K562 (cell line): ENCODE measurements around the gene CDCP1. TPM values are rescaled to one million over a fixed set of nuclear protein-coding genes. Genes with fewer than 3 reads are reported as not detected.

Experiments
- C11orf30 ChIP-seq: fragments of 450-650 bp; IDR thresholded peaks from 2 replicates; pipeline ENCODE4 v1.6.1; 2016; ENCODE audit warnings: low read depth, mild to moderate bottlenecking
- CBFA2T2 ChIP-seq: fragments of 450-650 bp; conservative IDR thresholded peaks from 2 replicates; pipeline ENCODE4 v1.6.1; 2017; ENCODE audit warnings: mild to moderate bottlenecking
- EGR1 ChIP-seq: fragments of 450-650 bp; conservative IDR thresholded peaks from 2 replicates; pipeline ENCODE4 v1.6.1; 2017; ENCODE audit warnings: mild to moderate bottlenecking
- ESRRB ChIP-seq: fragments of 250-450 bp; sonication (Bioruptor Pico); IDR thresholded peaks from 2 replicates; pipeline ENCODE4 v1.5.0; 2020; ENCODE audit warnings: mild to moderate bottlenecking, moderate library complexity, borderline replicate concordance
- FOXM1 ChIP-seq, 2 experiments: fragments of 450-650 bp in 1 of 2; sonication (generic) in 1 of 2; formaldehyde crosslinking in 1 of 2; IDR thresholded peaks; 2 replicates each; pipeline versions ENCODE4 v1.6.1 to v1.9.0; 2017 to 2022; ENCODE audit warnings: low read depth in 2 of 2, mild to moderate bottlenecking in 2 of 2, missing genetic modification reagents in 1 of 2, moderate library complexity in 1 of 2
- HNRNPK ChIP-seq: fragments of 200-400 bp; formaldehyde crosslinking; IDR thresholded peaks from one replicate; pipeline ENCODE4 v1.6.1; 2018; ENCODE audit warnings: mild to moderate bottlenecking, low read depth, low read length; ENCODE audit not compliant: poor library complexity, severe bottlenecking
- PCBP1 ChIP-seq: fragments of 200-400 bp; formaldehyde crosslinking; IDR thresholded peaks from 2 replicates; pipeline ENCODE4 v1.6.1; 2018; ENCODE audit warnings: mild to moderate bottlenecking, low read depth, low read length; ENCODE audit not compliant: poor library complexity, severe bottlenecking
- SAFB2 ChIP-seq: fragments of 200-400 bp; formaldehyde crosslinking; IDR thresholded peaks from 2 replicates; pipeline ENCODE4 v1.6.1; 2018; ENCODE audit warnings: borderline replicate concordance, low read length, low read depth, moderate library complexity; ENCODE audit not compliant: severe bottlenecking
- ZBTB8A ChIP-seq: fragments of 450-650 bp; IDR thresholded peaks from 2 replicates; pipeline ENCODE4 v1.6.1; 2018; ENCODE audit warnings: mild to moderate bottlenecking, moderate library complexity; ENCODE audit not compliant: partially characterized antibody
- ZFP30 ChIP-seq: fragments of 250-450 bp; sonication (Bioruptor Pico); IDR thresholded peaks from 2 replicates; pipeline ENCODE4 v1.8.0; 2022; ENCODE audit warnings: moderate library complexity, mild to moderate bottlenecking, inconsistent platforms, borderline replicate concordance
- ZFX ChIP-seq: sonication (generic); formaldehyde crosslinking; IDR thresholded peaks from 2 replicates; pipeline ENCODE4 v1.8.0; 2022; ENCODE audit warnings: mild to moderate bottlenecking, missing genetic modification reagents, moderate library complexity
- ZNF282 ChIP-seq: sonication (generic); formaldehyde crosslinking; IDR thresholded peaks from 2 replicates; pipeline ENCODE4 v1.8.1; 2023; ENCODE audit warnings: missing genetic modification reagents
- ZNF354B ChIP-seq: fragments of 250-450 bp; sonication (Bioruptor Pico); IDR thresholded peaks from 2 replicates; pipeline ENCODE4 v1.4.0; 2020
- ZNF41 ChIP-seq: fragments of 250-450 bp; sonication (Bioruptor Pico); conservative IDR thresholded peaks from 2 replicates; pipeline ENCODE4 v1.4.0; 2020; ENCODE audit warnings: mild to moderate bottlenecking
- ZNF57 ChIP-seq: fragments of 450-650 bp; formaldehyde crosslinking; IDR thresholded peaks from 2 replicates; pipeline ENCODE4 v1.4.0; 2020; ENCODE audit warnings: mild to moderate bottlenecking, moderate library complexity
- ZNF830 ChIP-seq: fragments of 250-450 bp; sonication (Bioruptor Pico); IDR thresholded peaks from 2 replicates; pipeline ENCODE4 v1.5.0; 2021; ENCODE audit warnings: mild to moderate bottlenecking
- polyA plus RNA-seq, 8 experiments: library from polyadenylated mRNA; depleted of rRNA in 4 of 8; stranded (reverse) in 5 of 8; unstranded in 3 of 8; fragments of >200 nt; fragmentation: Nextera tagmentation in 2 of 8; fragmentation: Illumina TruSeq in 1 of 8; extraction: Ambion mirVana in 2 of 8; extraction: Trizol in 1 of 8; gene quantifications; 2 replicates each; pipeline versions ENCODE4 v1.2.1 to v1.2.3, GENCODE V29; 2011 to 2014; ENCODE audit warnings: inconsistent platforms in 1 of 8, missing spikeins in 1 of 8
- total RNA-seq, 7 experiments: library from RNA; depleted of rRNA in 6 of 7; stranded (reverse); fragments of >200 nt in 6 of 7; fragmentation: Illumina TruSeq in 2 of 7; extraction: Trizol in 2 of 7; gene quantifications; 2 replicates each; pipeline versions ENCODE4 v1.2.1 to v1.2.3, GENCODE V29; 2011 to 2021; ENCODE audit warnings: low replicate concordance in 1 of 7
- TF ChIP-seq, protein P1 (sequence below), 2 experiments: fragments of 450-650 bp in 1 of 2; sonication (generic) in 1 of 2; formaldehyde crosslinking in 1 of 2; IDR thresholded peaks; 2 replicates each; pipeline versions ENCODE4 v1.7.1 to v1.9.0; 2016 to 2022; ENCODE audit warnings: inconsistent platforms in 1 of 2, mild to moderate bottlenecking in 1 of 2, missing genetic modification reagents in 1 of 2
- TF ChIP-seq, protein P2 (sequence below): fragments of 250-450 bp; sonication (Bioruptor Pico); IDR thresholded peaks from 2 replicates; pipeline ENCODE4 v1.8.0; 2022; ENCODE audit warnings: moderate library complexity, mild to moderate bottlenecking, inconsistent platforms
- TF ChIP-seq, protein P3 (sequence below): sonication (generic); formaldehyde crosslinking; IDR thresholded peaks from 2 replicates; pipeline ENCODE4 v1.9.0; 2022; ENCODE audit warnings: mild to moderate bottlenecking, missing genetic modification reagents

The CDCP1 gene
- total and polyA plus RNA-seq, 9 of the 15 experiments (the other 6 are each of a cell fraction or from before 2014, with no cell fraction given), result 3.9 to 16.4 (median 5.2) TPM

DNA sequence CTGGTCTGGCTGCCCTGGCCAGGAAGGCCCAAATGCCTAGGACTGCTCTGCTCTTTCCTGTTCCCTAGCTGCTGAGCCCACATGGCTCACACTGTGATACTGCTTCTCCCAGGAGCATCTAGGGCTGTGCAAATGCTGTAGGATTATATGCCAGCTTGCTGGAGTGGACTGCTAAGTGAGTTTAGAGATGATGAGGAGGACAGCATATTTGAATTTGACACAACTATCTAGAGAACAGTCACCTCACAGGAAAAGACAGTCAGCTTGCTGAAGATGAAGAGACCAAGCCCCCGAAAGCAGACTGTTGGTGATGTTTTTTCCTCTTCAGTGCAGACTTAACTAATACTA lies 80.8 kb downstream of the CDCP1 start (continued):
- TF ChIP-seq ESRRB (CRISPR knock-in tag) (no peak), ZFP30 (CRISPR knock-in tag) (no peak), PCBP1 (no peak), FOXM1 (IDR thresholded peaks at IDR 0.05; ENCODE audit: low read depth) (no peak), FOXM1 (CRISPR knock-in tag; IDR thresholded peaks at IDR 0.05; ENCODE audit: low read depth) (peak; percentile 82), HNRNPK (no peak), SAFB2 (no peak), ZNF41 (CRISPR knock-in tag) (no peak), CBFA2T2 (no peak), ZNF57 (CRISPR knock-in tag) (no peak), ZNF282 (CRISPR knock-in tag) (no peak), ZNF354B (CRISPR knock-in tag) (no peak), ZBTB8A (no peak), EGR1 (no peak), C11orf30 (no peak), ZNF830 (no peak), ZFX (CRISPR knock-in tag) (no peak)
- TF ChIP-seq, protein P1, sequence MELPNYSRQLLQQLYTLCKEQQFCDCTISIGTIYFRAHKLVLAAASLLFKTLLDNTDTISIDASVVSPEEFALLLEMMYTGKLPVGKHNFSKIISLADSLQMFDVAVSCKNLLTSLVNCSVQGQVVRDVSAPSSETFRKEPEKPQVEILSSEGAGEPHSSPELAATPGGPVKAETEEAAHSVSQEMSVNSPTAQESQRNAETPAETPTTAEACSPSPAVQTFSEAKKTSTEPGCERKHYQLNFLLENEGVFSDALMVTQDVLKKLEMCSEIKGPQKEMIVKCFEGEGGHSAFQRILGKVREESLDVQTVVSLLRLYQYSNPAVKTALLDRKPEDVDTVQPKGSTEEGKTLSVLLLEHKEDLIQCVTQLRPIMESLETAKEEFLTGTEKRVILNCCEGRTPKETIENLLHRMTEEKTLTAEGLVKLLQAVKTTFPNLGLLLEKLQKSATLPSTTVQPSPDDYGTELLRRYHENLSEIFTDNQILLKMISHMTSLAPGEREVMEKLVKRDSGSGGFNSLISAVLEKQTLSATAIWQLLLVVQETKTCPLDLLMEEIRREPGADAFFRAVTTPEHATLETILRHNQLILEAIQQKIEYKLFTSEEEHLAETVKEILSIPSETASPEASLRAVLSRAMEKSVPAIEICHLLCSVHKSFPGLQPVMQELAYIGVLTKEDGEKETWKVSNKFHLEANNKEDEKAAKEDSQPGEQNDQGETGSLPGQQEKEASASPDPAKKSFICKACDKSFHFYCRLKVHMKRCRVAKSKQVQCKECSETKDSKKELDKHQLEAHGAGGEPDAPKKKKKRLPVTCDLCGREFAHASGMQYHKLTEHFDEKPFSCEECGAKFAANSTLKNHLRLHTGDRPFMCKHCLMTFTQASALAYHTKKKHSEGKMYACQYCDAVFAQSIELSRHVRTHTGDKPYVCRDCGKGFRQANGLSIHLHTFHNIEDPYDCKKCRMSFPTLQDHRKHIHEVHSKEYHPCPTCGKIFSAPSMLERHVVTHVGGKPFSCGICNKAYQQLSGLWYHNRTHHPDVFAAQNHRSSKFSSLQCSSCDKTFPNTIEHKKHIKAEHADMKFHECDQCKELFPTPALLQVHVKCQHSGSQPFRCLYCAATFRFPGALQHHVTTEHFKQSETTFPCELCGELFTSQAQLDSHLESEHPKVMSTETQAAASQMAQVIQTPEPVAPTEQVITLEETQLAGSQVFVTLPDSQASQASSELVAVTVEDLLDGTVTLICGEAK (IDR thresholded peaks at IDR 0.05), result no peak
- TF ChIP-seq, protein P1 (CRISPR knock-in tag; IDR thresholded peaks at IDR 0.05), result no peak
- TF ChIP-seq, protein P2, sequence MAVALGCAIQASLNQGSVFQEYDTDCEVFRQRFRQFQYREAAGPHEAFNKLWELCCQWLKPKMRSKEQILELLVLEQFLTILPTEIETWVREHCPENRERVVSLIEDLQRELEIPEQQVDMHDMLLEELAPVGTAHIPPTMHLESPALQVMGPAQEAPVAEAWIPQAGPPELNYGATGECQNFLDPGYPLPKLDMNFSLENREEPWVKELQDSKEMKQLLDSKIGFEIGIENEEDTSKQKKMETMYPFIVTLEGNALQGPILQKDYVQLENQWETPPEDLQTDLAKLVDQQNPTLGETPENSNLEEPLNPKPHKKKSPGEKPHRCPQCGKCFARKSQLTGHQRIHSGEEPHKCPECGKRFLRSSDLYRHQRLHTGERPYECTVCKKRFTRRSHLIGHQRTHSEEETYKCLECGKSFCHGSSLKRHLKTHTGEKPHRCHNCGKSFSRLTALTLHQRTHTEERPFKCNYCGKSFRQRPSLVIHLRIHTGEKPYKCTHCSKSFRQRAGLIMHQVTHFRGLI, result no peak
- TF ChIP-seq, protein P3, sequence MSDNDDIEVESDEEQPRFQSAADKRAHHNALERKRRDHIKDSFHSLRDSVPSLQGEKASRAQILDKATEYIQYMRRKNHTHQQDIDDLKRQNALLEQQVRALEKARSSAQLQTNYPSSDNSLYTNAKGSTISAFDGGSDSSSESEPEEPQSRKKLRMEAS (CRISPR knock-in tag), result 0 out of 2 replicates have a peak, but pooled peaks have one; percentile 12
